SU-DHL-6 (cell line): ENCODE results near the gene TRPM3.

Source experiments
- CTCF ChIP-seq: fragments of 200-600 bp; sonication (generic); IDR thresholded peaks from one replicate; pipeline ENCODE4 v1.5.1; 2017; ENCODE audit warnings: antibody characterized with exemption, mild to moderate bottlenecking, low read length, moderate library complexity; ENCODE audit not compliant: insufficient read depth, poor library complexity, severe bottlenecking
- EZH2phosphoT487 ChIP-seq: fragments of 200-600 bp; sonication (generic), shearing (Covaris generic); conservative IDR thresholded peaks from 2 replicates; pipeline ENCODE4 v1.6.1; 2018; ENCODE audit warnings: mild to moderate bottlenecking, antibody characterized with exemption, low read length, moderate library complexity, mixed read lengths

GRCh38 chr9:70940605-70941004 is 180.8 kb downstream of the TRPM3 start:
- TF ChIP-seq CTCF (no peak), EZH2phosphoT487 (no peak)
